Heart left ventricle (tissue), 13 donors: Measurements from ENCODE around the gene LRMDA.

Source experiments
- CTCF ChIP-seq, 12 donors: fragments of 200-600 bp; sonication (generic) in 4 of 12; IDR thresholded peaks; one replicate each; pipeline versions ENCODE4 v1.5.0 to v1.8.0; 2018 to 2022; ENCODE audit warnings: antibody characterized with exemption in 12 of 12, mild to moderate bottlenecking in 5 of 12
- POLR2A ChIP-seq, 2 donors: fragments of 450-650 bp; IDR thresholded peaks; one replicate each; pipeline ENCODE4 v1.6.1; 2017; ENCODE audit warnings: antibody characterized with exemption in 2 of 2, mild to moderate bottlenecking in 2 of 2, moderate library complexity in 2 of 2
- donor health status: ischemic (EF 13 %, LVEDD 7.1; RV severe dilation, severe dysfunction).
- donor health status: DM: no; HTN: yes; CAD: no.
- donor health status: DM: no; HTN: no; CAD: no.
- donor health status: ischemic (EF 25% LVEDD 6.9; RV normal size, moderate dysfunction).
- donor health status: ischemic (EF 25% LVEDD 5.7; RV mildly dilated, moderate dysfunction).
- donor health status: ischemic (EF 35%, LVEDD 5.7; RV mildly dilated, moderate dysfunction).
- donor health status: nonischemic (EF 11% LVEDD 7.7; RV severe dilation, severe dysfunction).
- donor health status: DM: yes; HTN: yes; CAD: no.
- donor health status: PGD.
- donor health status: ischemic (EF 29% LVEDD 5.4; RV normal size, mild dysfunction).
- donor health status: nonischemic (EF 23%, LVEDD 6.1; RV moderate dilation, normal function).

- no peak for TF ChIP-seq POLR2A (IDR thresholded peaks at IDR 0.05)
- TF ChIP-seq CTCF (IDR thresholded peaks at IDR 0.05), result no peak
Observed at GRCh38 chr10:75778665-75779064, 347.2 kb downstream of the LRMDA start.
